Sigmoid colon (tissue), 4 donors: ENCODE results near the gene HMCN2.

Source experiments
- CTCF ChIP-seq, 4 experiments: fragments of 450-650 bp in 3 of 4; fragments of 200-600 bp in 1 of 4; IDR thresholded peaks; one replicate each; pipeline ENCODE4 v1.5.1; 2016 to 2019; ENCODE audit warnings: antibody characterized with exemption in 4 of 4, mild to moderate bottlenecking in 3 of 4, moderate library complexity in 2 of 4
- EP300 ChIP-seq, 4 donors: sonication (generic); formaldehyde crosslinking; IDR thresholded peaks; one replicate each; pipeline ENCODE4 v1.6.1; 2017; ENCODE audit warnings: antibody characterized with exemption in 4 of 4
- POLR2A ChIP-seq, 2 donors: fragments of 450-650 bp; IDR thresholded peaks; one replicate each; pipeline ENCODE4 v1.6.1; 2016; ENCODE audit warnings: antibody characterized with exemption in 2 of 2, mild to moderate bottlenecking in 2 of 2, moderate library complexity in 2 of 2
- POLR2AphosphoS5 ChIP-seq, 4 donors: sonication (generic); formaldehyde crosslinking; IDR thresholded peaks; one replicate each; pipeline ENCODE4 v1.6.1; 2017; ENCODE audit warnings: antibody characterized with exemption in 4 of 4

DNA sequence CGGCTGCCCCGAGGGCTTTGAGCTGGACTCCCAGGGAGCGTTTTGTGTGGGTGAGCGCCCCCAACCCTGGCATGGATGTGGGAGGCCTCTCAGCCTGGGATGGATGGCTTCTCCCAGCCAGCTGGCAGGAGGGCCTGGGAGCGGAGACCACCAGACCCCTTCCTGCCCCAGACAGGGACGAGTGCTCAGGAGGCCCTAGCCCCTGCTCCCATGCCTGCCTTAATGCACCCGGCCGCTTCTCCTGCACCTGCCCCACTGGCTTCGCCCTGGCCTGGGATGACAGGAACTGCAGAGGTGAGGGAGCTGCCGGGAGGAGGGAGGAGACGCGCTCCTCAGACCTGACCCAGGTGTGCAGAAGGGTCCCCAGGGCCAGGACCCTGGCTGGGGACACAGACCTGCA lies 161.8 kb downstream of the HMCN2 start:
- TF ChIP-seq CTCF (IDR thresholded peaks at IDR 0.05) (no peak), POLR2A (IDR thresholded peaks at IDR 0.05) (no peak), POLR2AphosphoS5 (IDR thresholded peaks at IDR 0.05) (no peak), EP300 (IDR thresholded peaks at IDR 0.05) (no peak)
